NOMO-1 (cell line): ENCODE measurements around the gene COL5A1.
"Not testable (repeated sequence)": the region's sequence is repeated elsewhere in the genome, so short reads cannot be mapped to it uniquely, and the experiment has no call there.

Experiments used
- DNase-seq, 2 experiments: peaks; one replicate each; lab custom pipeline; 2025; ENCODE audit not compliant: unreplicated experiment in 2 of 2; lab: John Stamatoyannopoulos, UW

The COL5A1 gene

GRCh38 chr9:134704498-134704897, 62.9 kb downstream of the COL5A1 start:
- DNase-seq, result no peak

- DNase-seq, result no peak
Measured at GRCh38 chr9:134705786-134706185, 64.2 kb downstream of the COL5A1 start.

- no peak for DNase-seq
Measured at GRCh38 chr9:134706522-134706921, 64.9 kb downstream of the COL5A1 start.

- no peak for DNase-seq
Measured at GRCh38 chr9:134707031-134707680, 65.6 kb downstream of the COL5A1 start.

- no peak for DNase-seq
Measured at GRCh38 chr9:134707731-134708671, 66.4 kb downstream of the COL5A1 start.

- no peak for DNase-seq
Measured at GRCh38 chr9:134708672-134709038, 67.1 kb downstream of the COL5A1 start.

GRCh38 chr9:134709512-134710270, 68.1 kb downstream of the COL5A1 start:
- no peak for DNase-seq

GRCh38 chr9:134710271-134710540, 68.6 kb downstream of the COL5A1 start:
- no peak for DNase-seq

GRCh38 chr9:134710901-134711300, 69.3 kb downstream of the COL5A1 start:
- DNase-seq, result no peak

GRCh38 chr9:134712243-134712642, 70.6 kb downstream of the COL5A1 start:
- DNase-seq, result no peak

- DNase-seq, result no peak
Measured at GRCh38 chr9:134712926-134713325, 71.3 kb downstream of the COL5A1 start.

GRCh38 chr9:134715536-134715935, 73.9 kb downstream of the COL5A1 start:
- not testable (repeated sequence) for DNase-seq

GRCh38 chr9:134716067-134716466, 74.5 kb downstream of the COL5A1 start:
- no peak for DNase-seq

- no peak for DNase-seq
Measured at GRCh38 chr9:134717056-134717455, 75.5 kb downstream of the COL5A1 start.

- DNase-seq, result no peak
Measured at GRCh38 chr9:134717924-134718645, 76.5 kb downstream of the COL5A1 start.

GRCh38 chr9:134719331-134719730, 77.7 kb downstream of the COL5A1 start:
- DNase-seq, result no peak

GRCh38 chr9:134720136-134720753, 78.6 kb downstream of the COL5A1 start:
- DNase-seq, result no peak

- DNase-seq, result no peak
Measured at GRCh38 chr9:134720796-134721195, 79.2 kb downstream of the COL5A1 start.

- no peak for DNase-seq
Measured at GRCh38 chr9:134721344-134721743, 79.7 kb downstream of the COL5A1 start.

GRCh38 chr9:134722120-134722701, 80.6 kb downstream of the COL5A1 start:
- no peak for DNase-seq
